IMR-90 (cell line): ENCODE measurements around the gene EFNB2. TPM values are rescaled to one million over a fixed set of nuclear protein-coding genes. Genes with fewer than 3 reads are reported as not detected.

Source experiments
- ATAC-seq: fragments of 200-7000 bp; cut with Tn5 transposase; 2 replicates; pipeline ENCODE4 v1.9.1; 2020; ENCODE audit warnings: low read depth, mild to moderate bottlenecking, moderate library complexity
- BruUV-seq: library from RNA; stranded (reverse); fragments of 400-500 nt; replicated peaks from 2 replicates; lab custom pipeline; 2021; lab: Mats Ljungman, UMichigan
- CTCF ChIA-PET: fragments of 300-600 bp; formaldehyde crosslinking; extraction: SDS; loops from one replicate; lab custom pipeline; 2021; ENCODE audit warnings: antibody characterized with exemption; lab: Yijun Ruan, JAX
- POLR2A ChIA-PET: fragments of 300-600 bp; sonication (Branson Sonifier 250); formaldehyde crosslinking; loops from one replicate; lab custom pipeline; 2022; ENCODE audit warnings: antibody characterized with exemption; ENCODE audit not compliant: unreplicated experiment; lab: Charles Lee
- DNase-seq: peaks from one replicate; pipeline ENCODE4 v3.0.0; 2013
- H2AFZ ChIP-seq: replicated peaks from 2 replicates; pipeline ENCODE3; 2013; ENCODE audit warnings: low read length, mild to moderate bottlenecking; ENCODE audit not compliant: poor library complexity
- H2AK5ac ChIP-seq: 2 replicates; pipeline ENCODE4 v1.6.1; 2013; ENCODE audit warnings: low read depth, low read length, inconsistent platforms
- H2AK9ac ChIP-seq: replicated peaks from 2 replicates; pipeline ENCODE3; 2013; ENCODE audit warnings: mild to moderate bottlenecking, low read depth, low read length, moderate library complexity; ENCODE audit not compliant: poor library complexity
- H2BK120ac ChIP-seq: 2 replicates; pipeline ENCODE4 v1.6.1; 2013; ENCODE audit warnings: low read depth, low read length, inconsistent platforms
- H2BK15ac ChIP-seq: 3 replicates; pipeline ENCODE4 v1.6.1; 2013; ENCODE audit warnings: low read depth, low read length, inconsistent platforms
- H2BK20ac ChIP-seq: 2 replicates; pipeline ENCODE4 v1.6.1; 2013; ENCODE audit warnings: low read depth, mild to moderate bottlenecking, inconsistent platforms, low read length, moderate library complexity
- H2BK5ac ChIP-seq: 2 replicates; pipeline ENCODE4 v1.6.1; 2013; ENCODE audit warnings: mild to moderate bottlenecking, low read depth, low read length, inconsistent platforms; ENCODE audit not compliant: poor library complexity, severe bottlenecking
- H3K14ac ChIP-seq: replicated peaks from 2 replicates; pipeline ENCODE4 v1.6.1; 2013; ENCODE audit warnings: low read depth, low read length, inconsistent platforms
- H3K18ac ChIP-seq: 2 replicates; pipeline ENCODE4 v1.6.1; 2013; ENCODE audit warnings: low read depth, low read length, control low read depth
- H3K23ac ChIP-seq: 2 replicates; pipeline ENCODE4 v1.6.1; 2013; ENCODE audit warnings: low read depth, low read length, inconsistent platforms
- H3K27ac ChIP-seq: 2 replicates; pipeline ENCODE4 v1.5.1; 2013; ENCODE audit warnings: mild to moderate bottlenecking, control low read depth, low read length; ENCODE audit not compliant: insufficient read depth
- H3K27me3 ChIP-seq: 2 replicates; pipeline ENCODE4 v1.6.1; 2013; ENCODE audit warnings: low read length; ENCODE audit not compliant: control insufficient read depth, insufficient read depth
- H3K36me3 ChIP-seq: 2 replicates; pipeline ENCODE4 v1.6.1; 2013; ENCODE audit warnings: low read length, mixed read lengths; ENCODE audit not compliant: control insufficient read depth, insufficient read depth
- H3K4ac ChIP-seq: 2 replicates; pipeline ENCODE4 v1.6.1; 2013; ENCODE audit warnings: low read depth, low read length, inconsistent platforms
- H3K4me1 ChIP-seq: 2 replicates; pipeline ENCODE4 v1.6.1; 2013; ENCODE audit warnings: low read length, mixed read lengths; ENCODE audit not compliant: control insufficient read depth, insufficient read depth
- H3K4me2 ChIP-seq: 2 replicates; pipeline ENCODE4 v1.6.1; 2013; ENCODE audit warnings: low read depth, mild to moderate bottlenecking, control low read depth, low read length, moderate library complexity
- H3K4me3 ChIP-seq: 2 replicates; pipeline ENCODE4 v1.5.1; 2013; ENCODE audit warnings: low read depth, mild to moderate bottlenecking, control low read depth, low read length, moderate library complexity; ENCODE audit not compliant: insufficient read depth
- H3K56ac ChIP-seq: 2 replicates; pipeline ENCODE4 v1.6.1; 2013; ENCODE audit warnings: low read length, inconsistent platforms; ENCODE audit not compliant: insufficient read depth; ENCODE audit errors: extremely low read depth
- H3K79me1 ChIP-seq, 2 experiments: 2 replicates each; pipeline ENCODE4 v1.6.1; 2013; ENCODE audit warnings: low read length in 2 of 2, inconsistent platforms in 1 of 2, low read depth in 1 of 2
- H3K9ac ChIP-seq: 2 replicates; pipeline ENCODE4 v1.6.1; 2013; ENCODE audit warnings: low read depth, low read length, control low read depth
- H3K9me1 ChIP-seq: 2 replicates; pipeline ENCODE4 v1.6.1; 2013; ENCODE audit warnings: low read length, inconsistent platforms; ENCODE audit not compliant: insufficient read depth
- H3K9me3 ChIP-seq: 2 replicates; pipeline ENCODE4 v1.6.1; 2013; ENCODE audit warnings: low read length; ENCODE audit not compliant: control insufficient read depth, insufficient read depth
- H4K20me1 ChIP-seq: 2 replicates; pipeline ENCODE4 v1.6.1; 2013; ENCODE audit warnings: low read length, inconsistent platforms; ENCODE audit not compliant: insufficient read depth
- H4K5ac ChIP-seq: 2 replicates; pipeline ENCODE4 v1.6.1; 2013; ENCODE audit warnings: mild to moderate bottlenecking, low read depth, low read length, control low read depth
- H4K8ac ChIP-seq, 2 experiments: 2 replicates each; pipeline ENCODE4 v1.6.1; 2013; ENCODE audit warnings: low read depth in 2 of 2, low read length in 2 of 2, control low read depth in 1 of 2, inconsistent platforms in 1 of 2
- H4K91ac ChIP-seq: 2 replicates; pipeline ENCODE4 v1.6.1; 2013; ENCODE audit warnings: low read depth, low read length, inconsistent platforms; ENCODE audit not compliant: insufficient read depth
- CEBPB ChIP-seq: IDR thresholded peaks from 2 replicates; pipeline ENCODE4 v1.6.1; 2012; ENCODE audit warnings: low read depth, low read length, improper control_type of control experiment
- CHD1 ChIP-seq: IDR thresholded peaks from 2 replicates; pipeline ENCODE4 v1.6.1; 2012; ENCODE audit warnings: low read depth, low read length, improper control_type of control experiment
- FOS ChIP-seq: fragments of 150-350 bp; IDR thresholded peaks from 2 replicates; pipeline ENCODE4 v1.6.1; 2016; ENCODE audit warnings: low read depth, low read length
- MAFK ChIP-seq: IDR thresholded peaks from 2 replicates; pipeline ENCODE4 v1.6.1; 2012; ENCODE audit warnings: low read depth, low read length, improper control_type of control experiment
- MAZ ChIP-seq: IDR thresholded peaks from 2 replicates; pipeline ENCODE4 v1.6.1; 2012; ENCODE audit warnings: low read depth, mild to moderate bottlenecking, low read length, improper control_type of control experiment, moderate library complexity, borderline replicate concordance
- MXI1 ChIP-seq: IDR thresholded peaks from 2 replicates; pipeline ENCODE4 v1.6.1; 2012; ENCODE audit warnings: low read depth, mild to moderate bottlenecking, low read length, moderate library complexity, borderline replicate concordance
- NFE2L2 ChIP-seq: fragments of 150-350 bp; IDR thresholded peaks from 2 replicates; pipeline ENCODE4 v1.6.1; 2016; ENCODE audit warnings: low read depth, mild to moderate bottlenecking, low read length
- POLR2A ChIP-seq: IDR thresholded peaks from 2 replicates; pipeline ENCODE4 v1.6.1; 2012; ENCODE audit warnings: mild to moderate bottlenecking, low read depth, low read length
- RAD21 ChIP-seq: IDR thresholded peaks from 2 replicates; pipeline ENCODE4 v1.6.1; 2012; ENCODE audit warnings: low read length, improper control_type of control experiment
- RCOR1 ChIP-seq: IDR thresholded peaks from 2 replicates; pipeline ENCODE4 v1.6.1; 2012; ENCODE audit warnings: mild to moderate bottlenecking, low read length, improper control_type of control experiment; ENCODE audit not compliant: insufficient replicate concordance
- RFX5 ChIP-seq: IDR thresholded peaks from 2 replicates; pipeline ENCODE4 v1.8.0; 2012; ENCODE audit warnings: low read depth, mild to moderate bottlenecking, low read length, moderate library complexity
- SMC3 ChIP-seq: fragments of 150-350 bp; IDR thresholded peaks from 2 replicates; pipeline ENCODE4 v1.6.1; 2016; ENCODE audit warnings: low read depth, mild to moderate bottlenecking, antibody characterized with exemption, low read length, moderate library complexity
- WGBS, 2 experiments: methylation state at CpG; one replicate each; pipeline versions ENCODE4 v1.1.5 to v1.1.7; 2013; ENCODE audit warnings: missing lambda C conversion rate in 2 of 2; ENCODE audit not compliant: insufficient read length in 1 of 2; ENCODE audit errors: extremely low coverage in 2 of 2; 5-methylcytosine and 5-hydroxymethylcytosine counted together
- dilution Hi-C: fragments of 300-500 bp; cut with HindIII; formaldehyde crosslinking; loops from one replicate; pipeline ENCODE4 v1.14.3; 2018; ENCODE audit warnings: low sequenced_read_pairs; ENCODE audit not compliant: unreplicated experiment
- in situ Hi-C: fragments of 300-500 bp; cut with MboI; formaldehyde crosslinking; loops from 3 replicates; pipeline ENCODE4 v1.14.3; 2019; ENCODE audit warnings: low sequenced_read_pairs, inconsistent platforms, mixed read lengths
- intact Hi-C: fragments of 100-400 bp; cut with micrococcal nuclease; formaldehyde crosslinking; loops from 2 replicates; pipeline ENCODE4 v1.10.0; 2022
- polyA plus RNA-seq, 3 experiments: library from polyadenylated mRNA; depleted of rRNA; stranded (reverse); fragments of >200 nt; gene quantifications; 2 replicates each; pipeline ENCODE4 v1.2.3, GENCODE V29; 2012; ENCODE audit warnings: low replicate concordance in 1 of 3
- total RNA-seq: library from RNA; depleted of rRNA; stranded (reverse); fragments of >200 nt; gene quantifications from 2 replicates; pipeline ENCODE4 v1.2.3, GENCODE V29; 2012
- TF ChIP-seq, protein P1 (sequence below): fragments of 150-350 bp; IDR thresholded peaks from 2 replicates; pipeline ENCODE4 v1.6.1; 2017; ENCODE audit warnings: mild to moderate bottlenecking, antibody characterized with exemption, low read length, low read depth
- TF ChIP-seq, protein P2 (sequence below): conservative IDR thresholded peaks from 2 replicates; pipeline ENCODE4 v1.5.1; 2012; ENCODE audit warnings: mild to moderate bottlenecking, low read depth, low read length, improper control_type of control experiment

The EFNB2 gene
- total and polyA plus RNA-seq, 2 of the 4 experiments (the other 2 are of a cell fraction) = 5.4 to 6.0 TPM

DNA sequence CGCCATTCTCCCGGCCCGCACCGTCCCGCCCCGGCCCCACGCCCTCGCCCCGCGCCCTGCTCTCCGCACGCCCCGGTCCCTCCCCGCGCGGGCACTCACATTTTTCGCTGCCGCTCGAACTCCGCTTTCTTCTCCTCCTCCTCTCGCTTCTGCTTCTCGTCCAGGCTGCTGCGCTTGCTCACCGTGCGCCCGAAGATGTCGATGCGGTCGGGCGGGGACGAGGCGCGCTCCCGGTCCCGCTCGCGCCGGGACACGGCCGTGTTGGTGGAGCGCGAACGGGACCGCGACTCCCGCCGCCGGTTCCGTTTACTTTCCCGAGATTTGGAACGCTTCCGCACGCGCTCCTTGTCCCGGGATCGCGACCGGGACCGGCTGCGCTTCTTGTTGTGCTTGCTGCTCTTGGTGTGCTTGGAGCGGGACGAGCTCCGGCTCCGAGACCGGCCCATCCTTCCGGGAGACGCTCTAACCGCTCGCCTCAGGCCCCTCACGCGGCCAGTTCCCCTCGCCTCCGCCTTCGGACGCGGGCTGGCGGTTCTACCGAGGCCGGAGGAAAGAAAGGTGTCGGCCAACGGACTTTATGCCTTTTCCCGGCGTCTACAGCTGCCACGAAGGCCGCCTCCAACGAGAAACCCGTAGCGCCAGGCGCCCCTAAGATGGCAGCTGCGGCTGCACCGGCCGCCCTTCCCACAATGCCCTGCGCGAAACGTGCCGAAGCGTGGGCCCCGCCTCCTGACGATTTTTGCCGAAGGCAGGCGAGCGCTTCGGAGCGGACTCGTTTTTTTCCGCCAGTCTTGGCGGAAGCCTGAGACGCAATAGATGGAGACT lies 32.2 kb upstream of the EFNB2 start, which contains the start of gene ARGLU1:
TSS of gene ARGLU1 (minus strand) at position 664 of the 825 bp plus-strand sequence. CDS start at position 446, 218 bp downstream.
- Histone ChIP-seq H4K91ac (peak within 1 kb of the TSS; percentile 83), H4K20me1 (peaks cover 52% of the 10 kb centered on the region), H2AK9ac (peak within 1 kb of the TSS; percentile 85), H2AFZ (peak within 1 kb of the TSS; percentile 94), H3K9me3 (no peaks in the 10 kb centered on the region), H4K5ac (peak within 1 kb of the TSS; percentile 89), H3K4ac (peak within 1 kb of the TSS; percentile 85), H2BK120ac (peak within 1 kb of the TSS; percentile 49), H3K36me3 (no peaks in the 10 kb centered on the region), H3K4me1 (peaks cover 14% of the 10 kb centered on the region), H3K4me3 (peak within 1 kb of the TSS; percentile 85), H4K8ac (peak within 1 kb of the TSS; percentile 71 to 92), H2BK15ac (no peak within 1 kb of the TSS), H3K9ac (peak within 1 kb of the TSS; percentile 97), H3K56ac (peak within 1 kb of the TSS; percentile 87), H3K18ac (peak within 1 kb of the TSS; percentile 72; the same call in 1 of the 2 replicates), H3K9me1 (peaks cover 11% of the 10 kb centered on the region), H2BK20ac (peak within 1 kb of the TSS; percentile 24; the same call in 1 of the 2 replicates), H2BK5ac (peak within 1 kb of the TSS; percentile 79), H3K4me2 (peak within 1 kb of the TSS; percentile 95), H3K79me1 (peaks cover 5 to 21% of the 10 kb centered on the region in 2 experiments; a peak in 3 of 4 replicates), H3K23ac (peak within 1 kb of the TSS; percentile 91), H2AK5ac (peak within 1 kb of the TSS; percentile 65), H3K14ac (peak within 1 kb of the TSS; percentile 94), H3K27ac (peak within 1 kb of the TSS; percentile 99), H3K27me3 (no peaks in the 10 kb centered on the region)
- in situ Hi-C loops (no loop called here), dilution Hi-C loops (no loop called here), intact Hi-C loops (loop anchor here (5.0 kb wide), 2 partner anchors 350 to 555 kb away; no protein-coding TSS in a partner anchor)
- peak; percentile 86 for ATAC-seq
- 0% methylated on average over 76 of the region's 108 CpGs; no CpG with 5 or more reads in 1 of the 2 experiments for WGBS, 2 experiments
- POLR2A ChIA-PET = interaction anchor here (0.6 kb wide), 1 partner anchor 585 kb away, joined by 4 read pairs; no protein-coding TSS in a partner anchor
- CTCF ChIA-PET = no interaction called here
- BruUV-seq = TSS peak; percentile 94
- peak; percentile 90 for DNase-seq
- TF ChIP-seq CHD1 (no peak), MAZ (no peak; the same call in 1 of the 2 replicates), MAFK (no peak), MXI1 (no peak; the same call in 1 of the 2 replicates), RCOR1 (no peak), RFX5 (no peak), RAD21 (no peak), CEBPB (peak; percentile 22; the same call in 1 of the 2 replicates), NFE2L2 (no peak), POLR2A (peak; percentile 93), FOS (no peak), SMC3 (no peak)
- TF ChIP-seq, protein P1, sequence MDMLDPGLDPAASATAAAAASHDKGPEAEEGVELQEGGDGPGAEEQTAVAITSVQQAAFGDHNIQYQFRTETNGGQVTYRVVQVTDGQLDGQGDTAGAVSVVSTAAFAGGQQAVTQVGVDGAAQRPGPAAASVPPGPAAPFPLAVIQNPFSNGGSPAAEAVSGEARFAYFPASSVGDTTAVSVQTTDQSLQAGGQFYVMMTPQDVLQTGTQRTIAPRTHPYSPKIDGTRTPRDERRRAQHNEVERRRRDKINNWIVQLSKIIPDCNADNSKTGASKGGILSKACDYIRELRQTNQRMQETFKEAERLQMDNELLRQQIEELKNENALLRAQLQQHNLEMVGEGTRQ = no peak
- TF ChIP-seq, protein P2, sequence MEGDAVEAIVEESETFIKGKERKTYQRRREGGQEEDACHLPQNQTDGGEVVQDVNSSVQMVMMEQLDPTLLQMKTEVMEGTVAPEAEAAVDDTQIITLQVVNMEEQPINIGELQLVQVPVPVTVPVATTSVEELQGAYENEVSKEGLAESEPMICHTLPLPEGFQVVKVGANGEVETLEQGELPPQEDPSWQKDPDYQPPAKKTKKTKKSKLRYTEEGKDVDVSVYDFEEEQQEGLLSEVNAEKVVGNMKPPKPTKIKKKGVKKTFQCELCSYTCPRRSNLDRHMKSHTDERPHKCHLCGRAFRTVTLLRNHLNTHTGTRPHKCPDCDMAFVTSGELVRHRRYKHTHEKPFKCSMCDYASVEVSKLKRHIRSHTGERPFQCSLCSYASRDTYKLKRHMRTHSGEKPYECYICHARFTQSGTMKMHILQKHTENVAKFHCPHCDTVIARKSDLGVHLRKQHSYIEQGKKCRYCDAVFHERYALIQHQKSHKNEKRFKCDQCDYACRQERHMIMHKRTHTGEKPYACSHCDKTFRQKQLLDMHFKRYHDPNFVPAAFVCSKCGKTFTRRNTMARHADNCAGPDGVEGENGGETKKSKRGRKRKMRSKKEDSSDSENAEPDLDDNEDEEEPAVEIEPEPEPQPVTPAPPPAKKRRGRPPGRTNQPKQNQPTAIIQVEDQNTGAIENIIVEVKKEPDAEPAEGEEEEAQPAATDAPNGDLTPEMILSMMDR = no peak
